T-helper 2 cell treated with Interferon-gamma antibody and Interleukin-4, amounts not matched to agents 5 μg/mL and 100 μg/mL, for 36 hours (primary cell): ENCODE measurements around the gene STARD10.

Experiments used
- DNase-seq: peaks from one replicate; pipeline ENCODE4 v3.0.0; 2021; ENCODE audit warnings: low spot score
- H3K27ac Mint-ChIP-seq: one replicate; pipeline ENCODE4 v1.8.0; 2021; ENCODE audit warnings: mild to moderate bottlenecking, mixed read lengths
- H3K27me3 Mint-ChIP-seq: one replicate; pipeline ENCODE4 v1.8.0; 2021; ENCODE audit warnings: low read depth, mixed read lengths
- H3K36me3 Mint-ChIP-seq: one replicate; pipeline ENCODE4 v1.8.0; 2021; ENCODE audit warnings: low read depth, mixed read lengths
- H3K4me1 Mint-ChIP-seq: one replicate; pipeline ENCODE4 v1.8.0; 2021; ENCODE audit warnings: low read depth, mixed read lengths
- H3K4me3 Mint-ChIP-seq: one replicate; pipeline ENCODE4 v1.8.0; 2022; ENCODE audit warnings: mild to moderate bottlenecking, moderate library complexity, mixed read lengths
- H3K9me3 Mint-ChIP-seq: one replicate; pipeline ENCODE4 v1.8.0; 2021; ENCODE audit warnings: mixed read lengths

STARD10 gene

GRCh38 chr11:72740562-72741428 lies 53.1 kb downstream of the STARD10 start:
- Mint-ChIP-seq H3K36me3 (peaks cover 3% of the 10 kb centered on the region), H3K4me1 (peaks cover 52% of the 10 kb centered on the region), H3K9me3 (no peaks in the 10 kb centered on the region), H3K4me3 (no peak overlapping the region), H3K27me3 (no peaks in the 10 kb centered on the region), H3K27ac (peak overlapping the region; percentile 79)
- no peak for DNase-seq

- Mint-ChIP-seq H3K4me1 (peaks cover 54% of the 10 kb centered on the region), H3K27me3 (no peaks in the 10 kb centered on the region), H3K27ac (peak overlapping the region; percentile 56), H3K4me3 (no peak overlapping the region), H3K36me3 (peaks cover 3% of the 10 kb centered on the region), H3K9me3 (no peaks in the 10 kb centered on the region)
- DNase-seq = no peak
Measured at GRCh38 chr11:72740060-72740424, 53.8 kb downstream of the STARD10 start.

- no peak overlapping the region for H3K4me3 Mint-ChIP-seq
- no peaks in the 10 kb centered on the region for H3K9me3 Mint-ChIP-seq
- H3K27me3 Mint-ChIP-seq = no peaks in the 10 kb centered on the region
Measured at GRCh38 chr11:72739240-72740059, 54.4 kb downstream of the STARD10 start.

GRCh38 chr11:72738199-72739141 lies 55.4 kb downstream of the STARD10 start:
- H3K9me3 Mint-ChIP-seq = no peaks in the 10 kb centered on the region
- H3K4me1 Mint-ChIP-seq = peaks cover 47% of the 10 kb centered on the region
- peak overlapping the region; percentile 95 for H3K27ac Mint-ChIP-seq
- H3K27me3 Mint-ChIP-seq = no peaks in the 10 kb centered on the region
- peaks cover 3% of the 10 kb centered on the region for H3K36me3 Mint-ChIP-seq
- no peak for DNase-seq
- no peak overlapping the region for H3K4me3 Mint-ChIP-seq

More at GRCh38 chr11:72739240-72740059, 54.4 kb downstream of the STARD10 start:
- no peak for DNase-seq
- peak overlapping the region; percentile 56 for H3K27ac Mint-ChIP-seq
- peaks cover 3% of the 10 kb centered on the region for H3K36me3 Mint-ChIP-seq
- H3K4me1 Mint-ChIP-seq = peaks cover 54% of the 10 kb centered on the region

GRCh38 chr11:72737336-72737735 lies 56.5 kb downstream of the STARD10 start:
- H3K27me3 Mint-ChIP-seq = no peaks in the 10 kb centered on the region
- no peak for DNase-seq
- H3K9me3 Mint-ChIP-seq = no peaks in the 10 kb centered on the region
- H3K4me1 Mint-ChIP-seq = peaks cover 47% of the 10 kb centered on the region
- H3K36me3 Mint-ChIP-seq = peaks cover 3% of the 10 kb centered on the region
- peak overlapping the region; percentile 95 for H3K27ac Mint-ChIP-seq
- H3K4me3 Mint-ChIP-seq = peak overlapping the region; percentile 60

- Mint-ChIP-seq H3K27ac (peak overlapping the region; percentile 95), H3K4me3 (peak overlapping the region; percentile 60), H3K4me1 (peaks cover 41% of the 10 kb centered on the region), H3K9me3 (no peaks in the 10 kb centered on the region), H3K36me3 (peaks cover 6% of the 10 kb centered on the region), H3K27me3 (no peaks in the 10 kb centered on the region)
- DNase-seq = peak; percentile 68
Measured at GRCh38 chr11:72736452-72737069, 57.3 kb downstream of the STARD10 start.

- Mint-ChIP-seq H3K27me3 (no peaks in the 10 kb centered on the region), H3K9me3 (no peaks in the 10 kb centered on the region), H3K4me1 (peaks cover 31% of the 10 kb centered on the region), H3K4me3 (no peak overlapping the region), H3K36me3 (peaks cover 14% of the 10 kb centered on the region), H3K27ac (peak overlapping the region; percentile 63)
- no peak for DNase-seq
Measured at GRCh38 chr11:72735495-72736027, 58.3 kb downstream of the STARD10 start.

GRCh38 chr11:72732329-72732728 lies 61.5 kb downstream of the STARD10 start:
- H3K4me1 Mint-ChIP-seq = peaks cover 14% of the 10 kb centered on the region
- peaks cover 12% of the 10 kb centered on the region for H3K36me3 Mint-ChIP-seq
- no peak overlapping the region for H3K4me3 Mint-ChIP-seq
- H3K27ac Mint-ChIP-seq = peak overlapping the region; percentile 34
- H3K27me3 Mint-ChIP-seq = no peaks in the 10 kb centered on the region
- DNase-seq = no peak
- no peaks in the 10 kb centered on the region for H3K9me3 Mint-ChIP-seq

- Mint-ChIP-seq H3K4me1 (peaks cover 1% of the 10 kb centered on the region), H3K27ac (no peak overlapping the region), H3K27me3 (no peaks in the 10 kb centered on the region), H3K9me3 (no peaks in the 10 kb centered on the region), H3K36me3 (peaks cover 11% of the 10 kb centered on the region), H3K4me3 (no peak overlapping the region)
- no peak for DNase-seq
Measured at GRCh38 chr11:72730737-72731136, 63.1 kb downstream of the STARD10 start.

- no peak overlapping the region for H3K27ac Mint-ChIP-seq
Measured at GRCh38 chr11:72730243-72730642, 63.6 kb downstream of the STARD10 start.

GRCh38 chr11:72727521-72727920 lies 66.3 kb downstream of the STARD10 start:
- no peak for DNase-seq
- Mint-ChIP-seq H3K27me3 (no peaks in the 10 kb centered on the region), H3K36me3 (peaks cover 14% of the 10 kb centered on the region), H3K4me1 (peaks cover 12% of the 10 kb centered on the region), H3K4me3 (no peak overlapping the region), H3K9me3 (no peaks in the 10 kb centered on the region), H3K27ac (peak overlapping the region; percentile 23)

More at GRCh38 chr11:72730243-72730642, 63.6 kb downstream of the STARD10 start:
- Mint-ChIP-seq H3K27me3 (no peaks in the 10 kb centered on the region), H3K4me3 (no peak overlapping the region), H3K9me3 (no peaks in the 10 kb centered on the region), H3K4me1 (peaks cover 3% of the 10 kb centered on the region), H3K36me3 (peaks cover 12% of the 10 kb centered on the region)
- DNase-seq = no peak

- no peak for DNase-seq
- Mint-ChIP-seq H3K4me3 (no peak overlapping the region), H3K4me1 (peaks cover 13% of the 10 kb centered on the region), H3K27me3 (no peaks in the 10 kb centered on the region), H3K36me3 (peaks cover 11% of the 10 kb centered on the region), H3K9me3 (no peaks in the 10 kb centered on the region), H3K27ac (peak overlapping the region; percentile 33)
Measured at GRCh38 chr11:72726266-72727220, 67.3 kb downstream of the STARD10 start.
